G401 (cell line): ENCODE measurements around the gene MAL. TPM values are rescaled to one million over a fixed set of nuclear protein-coding genes. Genes with fewer than 3 reads are reported as not detected.

Experiments
- DNase-seq: peaks from one replicate; pipeline ENCODE4 v3.0.0-alpha.2; 2015; ENCODE audit warnings: low spot score
- in situ Hi-C: cut with HindIII; loops from 2 replicates; pipeline ENCODE4 v1.10.0; 2016; ENCODE audit warnings: low sequenced_read_pairs, mixed read lengths
- total RNA-seq: library from RNA; depleted of rRNA; stranded (reverse); fragments of >200 nt; shearing (Covaris generic); gene quantifications from 2 replicates; pipeline ENCODE4 v1.2.3, GENCODE V29; 2014

MAL gene
- total RNA-seq, 1 experiment from 2014 or later = not detected

DNA sequence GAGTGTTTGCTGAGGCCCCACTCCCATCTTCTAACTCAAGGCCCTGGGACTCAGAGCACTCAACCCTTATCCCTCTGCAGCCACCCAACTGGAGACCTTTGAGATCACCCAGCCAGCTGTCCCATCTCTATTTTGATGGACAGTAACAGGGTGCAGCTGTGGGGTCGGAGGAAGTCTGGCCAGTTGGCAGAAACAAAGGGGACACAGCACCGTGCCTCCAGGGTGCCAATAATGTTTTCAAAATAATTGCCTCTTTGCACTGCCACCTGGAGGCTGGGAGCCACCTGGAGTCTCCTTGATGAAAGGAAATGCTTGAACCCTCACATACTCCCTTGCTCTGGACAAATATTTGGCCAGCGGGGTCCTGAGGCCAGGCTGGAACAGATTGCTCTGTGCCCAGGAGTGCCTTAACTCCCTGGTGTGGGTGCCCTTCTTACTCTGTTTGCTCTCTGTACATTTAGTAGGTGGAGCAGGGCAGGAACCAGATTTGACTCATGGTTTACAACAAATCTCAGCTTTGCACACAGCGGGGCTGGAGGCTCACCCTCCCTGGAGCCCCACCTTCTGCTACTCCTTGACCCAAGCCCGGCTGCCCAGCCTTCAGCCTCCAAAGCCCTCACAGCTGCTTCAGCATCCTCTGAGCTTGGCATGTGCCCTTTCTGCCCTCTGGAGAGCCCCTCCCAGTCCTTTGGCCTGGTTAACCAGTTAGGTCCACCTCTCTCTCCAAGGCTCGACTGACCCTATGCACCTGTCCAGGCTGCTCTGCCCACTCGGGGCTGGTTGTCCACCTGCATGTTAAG lies 17.2 kb downstream of the MAL start:
- in situ Hi-C loops = no loop called here
- no peak for DNase-seq

DNA sequence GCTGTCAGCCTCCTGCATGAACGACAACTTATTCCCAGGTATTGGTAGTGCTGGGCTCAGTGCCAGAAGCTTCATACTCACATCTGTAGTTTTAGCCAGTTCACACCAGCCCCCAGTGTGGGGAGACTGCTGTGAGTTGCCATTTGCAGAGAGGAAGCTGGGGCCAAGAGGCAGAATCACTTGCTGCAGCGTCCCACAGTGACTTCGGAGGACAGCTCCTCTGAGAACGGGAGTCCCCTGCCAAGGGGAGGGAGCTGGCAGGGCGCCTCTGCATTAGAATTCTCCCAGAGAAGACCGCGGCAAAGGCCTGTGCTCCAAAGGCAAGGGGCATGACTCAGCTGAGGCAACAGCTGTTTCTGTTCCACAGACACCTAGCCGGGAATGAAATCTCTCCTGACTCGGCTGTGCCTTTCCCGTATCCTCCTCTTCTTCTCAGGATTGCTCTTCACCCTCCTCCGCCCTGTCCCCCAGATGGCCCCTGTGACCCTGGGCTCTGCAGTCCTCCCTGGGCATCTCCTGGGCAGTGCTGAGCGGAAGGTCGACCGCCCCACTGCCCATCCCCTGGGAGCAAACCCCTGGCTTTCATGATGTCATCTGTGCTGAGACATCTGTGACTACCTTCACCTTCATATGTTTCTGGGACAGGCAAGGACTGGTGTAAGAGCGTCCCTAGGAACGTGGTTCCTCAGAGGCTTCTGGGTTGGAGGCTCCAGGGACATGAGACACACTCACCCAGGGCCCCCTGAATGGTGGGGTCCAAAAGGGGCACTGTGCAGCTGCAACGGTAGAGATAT lies 18.0 kb downstream of the MAL start:
- in situ Hi-C loops = no loop called here
- peak; percentile 26 for DNase-seq

DNA sequence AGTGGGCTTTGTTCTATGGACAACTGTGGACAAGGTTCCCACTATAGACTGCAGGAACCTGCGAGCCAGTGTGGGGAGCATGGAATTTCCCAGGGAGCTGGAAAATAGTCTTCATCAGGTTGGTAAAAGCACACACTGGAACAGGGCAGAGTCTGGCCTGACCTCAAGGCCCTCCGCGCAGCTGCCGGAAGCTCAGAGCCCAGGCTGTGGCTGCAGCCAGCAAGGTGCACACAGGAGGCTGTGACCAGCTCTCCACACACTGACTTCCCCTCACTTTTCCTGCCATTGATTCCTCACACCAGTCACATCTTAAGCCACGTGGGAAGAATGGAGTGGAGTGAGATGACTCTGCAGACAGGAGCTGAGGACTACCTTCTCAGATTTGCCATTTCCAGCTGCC lies 19.1 kb downstream of the MAL start:
- in situ Hi-C loops = no loop called here
- DNase-seq = no peak

DNA sequence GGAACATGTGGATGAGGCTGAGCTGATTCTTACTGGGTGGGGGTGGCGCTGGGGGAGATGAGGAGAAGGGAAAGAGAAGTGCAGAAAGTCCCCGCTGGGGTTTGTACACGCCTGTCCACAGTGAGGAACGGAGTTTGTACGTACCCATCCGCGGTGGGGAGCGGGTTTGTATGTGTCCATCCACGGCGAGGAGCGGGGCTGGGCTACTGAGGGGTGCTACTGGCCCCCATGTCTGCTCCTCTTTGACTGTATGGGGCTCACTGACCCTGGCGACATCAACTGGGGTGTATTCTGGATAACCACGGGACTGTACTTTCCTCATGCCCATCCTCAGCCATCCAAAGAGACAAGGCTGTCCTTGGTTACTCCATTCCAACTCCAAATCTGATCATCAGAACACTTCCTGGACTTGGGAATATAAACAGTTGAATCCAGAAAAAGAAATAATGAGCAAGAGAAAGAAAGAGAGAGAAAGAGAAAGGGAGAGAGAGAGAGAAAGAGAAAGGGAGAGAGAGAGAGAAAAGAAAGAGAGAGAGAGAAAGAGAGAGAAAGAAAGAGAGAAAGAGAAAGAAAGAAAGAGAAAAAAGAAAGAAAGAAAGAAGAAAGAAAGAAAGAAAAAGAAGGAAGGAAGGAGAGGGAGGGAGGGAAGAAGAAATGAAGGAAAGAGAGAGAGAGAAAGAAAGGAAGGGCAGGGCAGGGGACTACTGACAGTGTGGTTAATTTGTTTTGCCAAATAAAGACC lies 21.0 kb downstream of the MAL start:
- in situ Hi-C loops = no loop called here
- no peak for DNase-seq

DNA sequence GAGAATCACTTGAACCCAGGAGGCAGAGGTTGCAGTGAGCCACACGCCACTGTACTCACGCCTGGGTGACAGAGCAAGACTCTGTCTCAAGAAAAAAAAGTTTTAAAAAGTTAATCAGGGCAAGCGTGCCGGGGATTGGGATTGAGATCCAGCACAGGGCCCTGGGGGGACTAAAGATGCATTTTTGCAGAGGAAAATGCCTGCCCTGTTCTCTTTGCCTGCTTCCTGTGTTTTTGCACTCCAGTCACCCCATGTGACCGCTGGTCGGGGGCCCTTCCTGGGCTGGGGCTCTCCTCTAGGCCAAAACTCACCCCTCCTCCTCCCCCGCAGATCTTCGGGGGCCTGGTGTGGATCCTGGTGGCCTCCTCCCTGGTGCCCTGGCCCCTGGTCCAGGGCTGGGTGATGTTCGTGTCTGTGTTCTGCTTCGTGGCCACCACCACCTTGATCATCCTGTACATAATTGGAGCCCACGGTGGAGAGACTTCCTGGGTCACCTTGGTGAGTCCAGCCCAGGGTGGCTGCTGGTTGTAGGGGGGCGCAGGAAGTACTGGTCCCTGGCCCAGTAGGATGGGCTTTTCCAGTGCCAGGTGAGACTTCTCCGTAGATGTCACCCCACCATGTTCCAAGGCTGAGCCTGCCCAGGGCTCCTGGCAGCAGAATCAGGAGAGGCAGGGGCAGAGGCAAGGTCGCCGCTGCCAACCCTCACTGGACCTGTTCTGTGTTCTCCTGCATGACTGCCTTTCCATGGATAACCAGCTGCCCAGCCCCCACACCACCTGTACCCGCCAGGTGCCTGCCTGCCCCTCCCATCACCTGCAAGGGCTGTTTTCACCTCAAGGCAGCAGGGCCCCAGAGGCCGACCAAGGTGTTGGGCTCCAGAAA lies 22.4 kb downstream of the MAL start:
- no peak for DNase-seq
- in situ Hi-C loops = no loop called here

DNA sequence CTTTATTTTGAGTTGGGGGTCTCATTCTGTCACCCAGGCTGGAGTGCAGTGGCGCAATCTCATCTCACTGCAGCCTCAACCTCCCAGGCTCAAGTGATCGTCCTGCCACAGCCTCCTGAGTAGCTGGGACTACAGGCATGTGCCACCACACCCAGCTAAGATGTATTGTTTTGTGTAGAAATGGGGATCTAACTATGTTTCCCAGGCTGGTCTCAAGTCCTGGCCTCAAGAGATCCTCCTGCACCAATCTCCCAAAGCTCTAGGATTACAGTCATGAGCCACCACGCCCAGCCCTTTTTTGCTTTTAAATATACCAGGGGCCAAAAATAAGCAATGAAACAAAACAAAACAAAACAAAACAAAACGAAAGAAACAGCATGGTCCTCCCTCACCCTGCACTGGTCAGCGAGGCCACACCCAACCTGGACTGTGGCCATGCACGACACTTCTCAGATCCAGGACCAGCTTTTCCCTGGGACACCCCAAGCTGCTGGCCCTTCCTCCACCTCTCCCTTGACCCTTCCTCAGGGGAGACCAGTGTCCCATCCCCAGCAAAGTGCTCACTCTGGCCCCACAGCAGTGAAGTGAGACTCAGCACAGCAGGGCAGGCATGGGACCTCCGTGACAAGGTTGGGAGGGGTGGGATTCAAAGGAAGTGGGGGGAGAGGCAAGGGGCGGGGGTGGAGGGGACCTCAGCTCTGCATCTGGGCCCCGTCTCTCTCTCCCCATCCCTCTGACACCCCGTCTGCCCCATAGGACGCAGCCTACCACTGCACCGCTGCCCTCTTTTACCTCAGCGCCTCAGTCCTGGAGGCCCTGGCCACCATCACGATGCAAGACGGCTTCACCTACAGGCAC lies 23.5 kb downstream of the MAL start:
- no peak for DNase-seq
- in situ Hi-C loops = no loop called here

DNA sequence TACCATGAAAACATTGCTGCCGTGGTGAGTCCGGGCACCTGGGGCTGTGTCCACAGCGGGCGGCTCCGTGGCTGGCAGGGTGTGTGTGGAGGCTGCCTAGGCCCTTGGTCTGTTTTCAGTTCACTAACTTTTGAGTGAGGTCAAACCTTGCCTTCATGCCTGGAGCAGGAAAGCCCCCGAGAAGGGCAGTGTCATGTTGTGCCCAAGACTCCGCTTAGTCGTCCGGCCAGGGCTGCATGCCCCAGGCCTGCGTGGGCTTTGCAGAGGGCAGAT lies 24.1 kb downstream of the MAL start:
- in situ Hi-C loops = no loop called here
- DNase-seq = no peak

DNA sequence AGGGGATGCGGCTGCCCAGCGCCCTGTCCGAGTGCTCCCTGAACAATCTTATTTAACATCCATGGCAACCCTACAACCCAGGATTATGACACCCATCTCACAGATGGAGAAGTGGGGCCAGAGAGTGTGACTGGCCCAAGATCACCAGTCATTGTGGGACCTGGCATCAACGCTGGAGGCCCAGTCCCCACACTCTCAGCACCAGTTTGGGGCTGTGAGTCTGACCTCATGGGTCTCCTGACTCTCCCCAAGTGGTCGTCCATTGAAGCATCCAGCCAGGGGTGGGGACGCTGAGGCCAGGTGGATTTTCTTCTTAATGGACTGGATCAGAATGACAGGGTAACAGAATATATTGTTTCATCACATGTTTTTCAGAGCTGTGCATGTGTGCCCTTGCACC lies 24.5 kb downstream of the MAL start:
- in situ Hi-C loops = no loop called here
- no peak for DNase-seq

DNA sequence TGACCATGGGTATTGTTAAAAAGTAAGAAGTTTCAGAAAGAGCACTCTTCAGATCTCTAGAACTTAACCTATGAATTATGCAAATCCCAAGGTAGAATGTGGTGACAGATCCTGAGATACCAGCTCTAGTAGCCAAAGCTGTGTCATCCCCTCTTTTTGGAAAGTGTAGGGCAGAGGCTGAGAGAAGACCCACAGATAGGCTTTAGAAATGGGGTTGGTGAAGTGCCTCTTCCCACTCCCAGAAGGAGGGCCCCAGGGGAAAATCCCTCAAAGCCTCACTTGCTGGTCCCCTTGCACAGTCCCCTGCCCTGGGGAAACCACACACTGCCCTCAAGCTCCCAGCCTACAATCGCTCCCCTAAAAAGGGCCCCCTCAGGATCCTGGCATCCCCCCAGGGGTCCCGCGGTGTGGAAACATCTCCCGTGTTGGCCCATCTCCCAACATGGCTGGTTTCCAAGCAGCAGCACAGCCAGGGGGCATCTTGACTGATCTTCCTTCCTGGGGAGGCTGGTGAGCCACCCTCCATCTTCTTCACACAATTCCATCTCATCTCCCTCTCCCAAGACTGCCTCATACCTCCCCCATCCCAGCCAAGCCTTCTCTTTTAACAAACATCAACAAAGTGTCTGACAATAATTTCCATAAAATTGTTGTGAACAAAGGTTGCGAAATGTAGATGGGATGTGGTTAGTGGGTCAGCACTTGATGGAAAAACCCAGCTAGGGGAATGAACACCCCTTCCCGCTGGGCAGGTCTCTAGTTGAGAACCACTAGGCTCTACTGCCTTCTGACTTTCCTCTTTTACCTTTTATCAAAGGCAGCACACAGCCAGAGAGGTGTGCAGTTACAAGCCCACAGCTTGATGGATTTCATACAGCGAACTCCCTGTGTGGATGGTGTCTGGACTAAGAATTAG lies 25.1 kb downstream of the MAL start:
- in situ Hi-C loops = no loop called here
- DNase-seq = no peak

DNA sequence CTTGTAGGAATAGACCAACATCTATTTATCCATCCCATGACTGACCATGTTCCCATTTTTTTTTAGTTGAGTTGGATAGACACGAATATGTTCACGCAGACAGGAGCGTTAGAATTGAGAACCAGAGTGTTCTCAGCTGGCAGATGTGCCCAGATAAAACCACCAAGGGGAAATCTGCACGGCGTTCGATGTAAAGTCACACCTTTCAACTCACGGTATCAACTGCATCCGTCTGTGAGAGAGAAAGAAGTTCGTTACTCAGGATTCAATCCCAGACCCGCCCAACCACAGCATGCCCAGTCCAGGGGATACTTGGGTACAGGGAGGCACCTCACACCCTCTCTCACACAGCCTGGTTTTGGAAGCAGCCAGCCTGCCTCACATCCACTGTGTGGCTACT lies 26.1 kb downstream of the MAL start:
- in situ Hi-C loops = no loop called here
- DNase-seq = no peak

DNA sequence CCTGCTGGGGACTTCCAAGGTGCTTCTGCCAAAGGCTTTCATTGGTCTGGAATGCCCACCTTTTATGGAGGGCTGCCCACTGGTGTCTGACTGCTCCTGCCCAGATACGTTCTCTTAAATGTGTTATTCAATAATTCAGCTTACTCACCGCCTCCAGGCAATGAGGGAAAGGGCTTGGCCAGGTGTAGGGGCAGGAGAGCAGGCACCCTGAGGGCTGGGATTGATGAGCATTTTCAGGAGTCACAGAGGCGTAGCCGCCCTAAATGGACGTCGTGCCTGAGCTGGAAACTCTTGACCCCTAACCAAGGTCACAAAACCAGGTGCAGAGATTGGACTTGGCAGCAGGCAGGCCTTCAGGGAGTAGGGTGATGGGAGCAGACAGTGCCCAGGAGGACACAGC lies 26.8 kb downstream of the MAL start:
- in situ Hi-C loops = no loop called here
- DNase-seq = no peak

DNA sequence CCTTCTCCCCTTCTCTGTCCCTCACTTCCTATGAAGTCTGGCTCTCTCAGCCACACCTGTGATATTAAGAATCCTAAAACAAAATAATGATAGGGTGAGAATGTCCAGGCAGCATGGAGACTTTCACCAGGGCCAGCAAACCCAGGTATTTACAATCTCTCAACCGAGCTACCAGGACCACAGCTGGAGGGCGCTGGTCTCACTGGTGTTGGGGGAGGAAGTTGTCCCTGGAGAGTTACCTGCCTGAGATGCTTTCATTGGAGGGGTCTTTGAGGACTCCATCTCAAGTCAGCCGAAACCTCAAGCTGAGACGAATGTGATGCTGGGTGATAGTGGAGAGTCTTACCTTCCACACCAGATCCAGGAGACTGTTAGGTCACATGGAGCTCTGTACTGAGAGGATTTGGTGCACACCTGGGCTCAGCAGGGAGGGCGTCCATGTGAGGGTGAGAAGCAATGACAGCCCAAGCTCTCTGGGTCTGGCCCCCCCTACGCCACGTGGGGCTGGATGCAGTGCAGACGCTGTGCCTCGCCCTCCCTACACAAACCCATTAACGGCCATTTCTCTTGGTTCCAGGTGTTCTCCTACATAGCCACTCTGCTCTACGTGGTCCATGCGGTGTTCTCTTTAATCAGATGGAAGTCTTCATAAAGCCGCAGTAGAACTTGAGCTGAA lies 27.4 kb downstream of the MAL start:
- in situ Hi-C loops = no loop called here
- no peak for DNase-seq

DNA sequence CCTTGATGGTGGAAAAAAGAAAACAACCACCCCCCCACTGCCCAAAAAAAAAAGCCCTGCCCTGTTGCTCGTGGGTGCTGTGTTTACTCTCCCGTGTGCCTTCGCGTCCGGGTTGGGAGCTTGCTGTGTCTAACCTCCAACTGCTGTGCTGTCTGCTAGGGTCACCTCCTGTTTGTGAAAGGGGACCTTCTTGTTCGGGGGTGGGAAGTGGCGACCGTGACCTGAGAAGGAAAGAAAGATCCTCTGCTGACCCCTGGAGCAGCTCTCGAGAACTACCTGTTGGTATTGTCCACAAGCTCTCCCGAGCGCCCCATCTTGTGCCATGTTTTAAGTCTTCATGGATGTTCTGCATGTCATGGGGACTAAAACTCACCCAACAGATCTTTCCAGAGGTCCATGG lies 28.0 kb downstream of the MAL start:
- no peak for DNase-seq
- in situ Hi-C loops = no loop called here

DNA sequence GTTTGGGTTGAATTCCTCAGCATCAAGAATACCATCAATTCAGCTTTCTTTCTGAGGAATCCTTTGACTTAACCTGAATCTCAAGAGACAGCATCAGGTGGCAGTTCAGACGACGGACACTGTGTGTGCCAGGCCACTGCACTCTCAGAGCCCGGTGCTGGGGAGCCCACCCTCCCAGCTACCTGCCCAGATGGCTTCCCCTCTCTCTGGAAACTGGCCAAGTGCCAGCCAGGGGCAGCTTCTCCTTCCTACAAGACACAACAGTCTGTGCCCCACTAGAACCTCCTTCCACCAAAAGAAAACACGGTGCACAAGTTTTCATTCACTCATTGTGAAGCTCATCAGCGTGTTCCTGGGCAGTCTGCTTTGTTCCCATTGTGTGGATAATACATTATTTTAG lies 28.5 kb downstream of the MAL start:
- in situ Hi-C loops = no loop called here
- DNase-seq = no peak

DNA sequence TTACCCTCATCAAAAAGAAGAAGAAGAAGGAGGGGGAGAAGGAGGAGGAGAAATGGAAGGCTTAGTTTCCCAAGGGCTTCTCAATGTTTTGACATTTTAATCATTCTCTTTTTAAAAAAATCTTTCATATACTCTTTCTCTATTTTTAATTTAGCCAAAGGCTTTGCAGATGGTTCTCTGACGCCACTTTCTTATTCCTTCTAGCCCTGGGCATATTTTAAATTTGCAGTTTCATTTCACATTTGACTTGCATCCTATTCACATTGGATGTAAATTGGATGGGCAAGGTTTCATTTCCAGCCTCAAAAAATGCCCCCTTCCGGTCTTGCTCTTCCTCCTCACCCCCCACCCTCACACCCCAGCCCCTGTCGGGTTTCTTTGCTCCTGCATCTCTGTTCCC lies 29.8 kb downstream of the MAL start:
- in situ Hi-C loops = no loop called here
- no peak for DNase-seq

DNA sequence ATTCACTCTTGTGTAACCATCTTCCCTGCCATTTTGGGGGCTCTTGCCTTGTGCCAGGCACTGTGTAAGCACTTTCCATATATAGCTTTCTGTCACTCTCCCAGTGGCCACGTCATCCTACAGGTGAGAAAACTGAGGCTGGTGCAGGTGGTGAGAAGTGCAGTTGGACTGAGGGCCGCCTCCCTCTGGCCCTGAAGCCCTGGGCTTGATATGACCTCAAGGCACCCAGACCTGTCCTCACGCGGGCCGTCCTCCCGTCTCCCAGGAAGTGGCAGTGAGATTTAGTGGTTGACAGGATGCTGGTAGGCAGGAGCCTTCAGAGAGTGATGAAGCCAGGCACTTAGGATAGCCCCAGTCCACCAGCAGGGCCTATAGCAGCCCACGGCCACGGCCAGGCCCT lies 30.5 kb downstream of the MAL start:
- in situ Hi-C loops = no loop called here
- no peak for DNase-seq
